CD4-positive, alpha-beta T cell treated with Interleukin-4 for 1 hour (primary cell): Measurements from ENCODE around the gene ERG.
A peak's percentile ranks its signal among the peaks of the same experiment; 100 is the strongest.

Source experiments
- DNase-seq, 2 donors: peaks; one replicate each; pipeline ENCODE4 v3.0.0-alpha.2; 2020 to 2022

ERG gene, protein sequence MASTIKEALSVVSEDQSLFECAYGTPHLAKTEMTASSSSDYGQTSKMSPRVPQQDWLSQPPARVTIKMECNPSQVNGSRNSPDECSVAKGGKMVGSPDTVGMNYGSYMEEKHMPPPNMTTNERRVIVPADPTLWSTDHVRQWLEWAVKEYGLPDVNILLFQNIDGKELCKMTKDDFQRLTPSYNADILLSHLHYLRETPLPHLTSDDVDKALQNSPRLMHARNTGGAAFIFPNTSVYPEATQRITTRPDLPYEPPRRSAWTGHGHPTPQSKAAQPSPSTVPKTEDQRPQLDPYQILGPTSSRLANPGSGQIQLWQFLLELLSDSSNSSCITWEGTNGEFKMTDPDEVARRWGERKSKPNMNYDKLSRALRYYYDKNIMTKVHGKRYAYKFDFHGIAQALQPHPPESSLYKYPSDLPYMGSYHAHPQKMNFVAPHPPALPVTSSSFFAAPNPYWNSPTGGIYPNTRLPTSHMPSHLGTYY

DNA sequence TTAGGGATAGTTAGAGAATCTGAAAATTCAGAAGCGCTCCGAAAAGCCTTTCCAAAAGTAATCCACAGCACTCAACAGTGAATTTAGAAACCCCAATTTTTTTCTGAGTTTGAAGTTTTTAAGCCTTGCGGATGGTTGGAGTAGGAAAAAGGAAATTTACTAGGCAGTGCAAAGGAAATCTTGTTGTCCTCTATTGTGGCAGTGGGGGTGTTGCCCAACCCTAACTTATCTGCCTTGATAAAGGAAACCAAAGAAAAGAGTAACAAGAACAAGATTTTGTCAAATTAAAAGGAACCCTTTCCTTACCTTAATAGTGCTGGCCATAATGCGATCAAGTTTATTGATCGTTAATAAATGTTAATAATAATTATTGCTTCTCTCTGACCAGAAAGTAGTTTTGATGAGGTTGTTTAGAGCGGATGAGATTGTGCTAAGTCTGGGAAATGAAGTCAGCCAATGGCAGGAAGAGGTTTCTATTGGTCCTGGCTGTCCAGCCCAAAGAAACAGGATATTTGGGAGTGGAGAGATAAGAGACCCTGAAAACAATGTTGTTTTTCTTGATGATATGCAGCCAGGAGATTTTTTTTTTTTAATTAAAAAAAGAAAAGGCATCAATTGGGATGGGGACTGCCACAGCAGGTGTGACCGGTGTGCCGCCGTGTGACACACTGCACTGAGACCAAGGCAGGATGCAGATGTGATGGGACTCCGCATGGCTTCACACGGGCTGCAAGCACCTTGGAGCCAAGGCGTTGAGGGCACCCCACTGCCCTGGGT lies at the start of gene ERG:
ERG (minus strand) TSS at position 421 of the 777 bp plus-strand sequence; CDS start at position 324, 97 bp downstream.
- no peak for DNase-seq

DNA sequence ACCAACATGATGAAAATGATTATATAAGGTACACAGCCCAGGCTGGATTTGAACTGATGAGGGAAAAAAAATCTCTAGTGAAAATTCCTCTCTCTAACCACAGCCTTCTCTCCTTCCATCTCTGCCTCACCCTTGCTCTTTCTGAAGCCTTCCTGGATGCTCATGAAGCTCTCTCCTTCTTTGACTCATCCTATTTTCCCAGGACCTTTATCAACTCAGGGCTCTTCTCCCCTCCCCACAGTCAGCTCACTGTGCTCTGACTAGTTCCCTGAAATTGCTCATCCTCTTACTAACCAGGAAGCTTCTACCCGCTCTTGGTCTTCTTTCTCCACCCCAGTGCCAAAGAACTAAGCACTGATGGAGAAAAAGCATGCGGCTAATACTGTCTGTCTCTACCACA lies 46.4 kb upstream of the ERG start:
- DNase-seq: no peak

DNA sequence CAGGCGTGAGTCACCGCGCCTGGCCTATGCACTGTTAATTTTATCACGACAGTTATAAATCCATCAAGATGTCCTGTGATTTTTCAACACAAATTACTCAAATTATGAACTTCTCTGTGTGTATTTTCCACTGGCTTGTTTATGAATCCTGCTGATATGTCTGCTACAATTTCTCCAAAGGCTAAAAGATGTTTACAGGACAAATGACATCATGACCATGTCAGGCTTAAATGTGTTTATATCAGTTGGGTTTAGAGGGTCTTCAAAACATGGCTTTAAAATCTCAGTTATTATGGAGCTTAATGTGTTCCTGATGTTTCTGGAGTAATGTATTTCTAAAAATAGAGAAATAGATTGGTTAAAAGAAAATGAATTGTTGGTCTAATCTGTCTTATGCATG lies 44.0 kb upstream of the ERG start:
- no peak for DNase-seq

DNA sequence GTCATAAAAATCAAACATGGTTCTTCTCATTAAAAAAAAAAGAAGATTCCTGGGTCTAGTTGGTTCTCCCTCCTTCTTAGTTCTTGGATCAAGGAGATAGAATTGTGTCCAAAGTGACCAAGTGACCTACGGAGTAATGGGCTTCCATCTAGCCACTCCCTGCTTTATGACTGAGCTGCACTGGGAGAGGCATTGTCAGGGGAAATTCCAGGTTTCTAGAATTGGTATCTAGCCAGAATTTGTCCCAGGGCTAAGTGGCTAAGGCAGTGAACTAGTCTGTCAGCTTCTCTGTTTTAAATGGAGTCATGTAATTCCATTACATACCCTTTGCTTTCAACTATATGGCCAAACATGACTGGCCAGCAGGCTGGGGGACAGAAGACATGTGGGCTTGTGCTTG lies 40.1 kb upstream of the ERG start:
- DNase-seq: no peak

DNA sequence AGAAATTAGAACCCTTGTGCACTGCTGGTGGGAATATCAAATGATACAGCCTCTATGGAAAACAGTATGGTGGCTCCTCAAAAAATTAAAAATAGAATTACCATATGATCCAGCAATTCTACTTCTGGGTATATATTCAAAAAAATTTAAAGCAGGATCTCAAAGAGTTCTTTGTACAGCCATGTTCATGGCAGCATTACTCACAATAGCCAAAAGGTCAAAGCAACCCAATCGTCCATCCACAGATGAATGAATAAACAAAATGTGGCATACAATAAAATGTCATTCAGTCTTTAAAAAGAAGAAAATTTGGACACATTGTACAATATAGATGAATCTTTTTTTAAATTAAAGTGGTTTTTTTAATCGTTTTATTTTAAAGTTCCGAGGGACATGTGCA lies 36.3 kb upstream of the ERG start:
- DNase-seq: no peak

DNA sequence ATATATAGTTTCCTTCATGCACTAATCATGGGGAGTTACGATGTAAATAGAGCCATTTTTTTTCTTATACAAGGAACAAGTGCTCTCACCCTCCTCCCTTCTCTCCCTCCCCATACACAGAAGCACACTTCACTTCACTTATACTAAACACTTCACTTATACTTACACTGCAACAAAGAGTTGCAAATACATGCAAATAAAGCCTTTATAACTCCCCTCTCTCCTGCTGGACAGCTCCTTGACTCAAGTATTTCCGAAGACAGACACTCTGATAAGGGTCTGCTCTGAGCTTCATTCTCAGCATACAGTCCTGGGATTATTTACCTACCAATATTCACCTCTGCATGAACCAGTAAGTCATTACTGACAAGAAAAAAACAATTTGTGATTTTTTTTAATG lies 35.6 kb upstream of the ERG start:
- no peak for DNase-seq

DNA sequence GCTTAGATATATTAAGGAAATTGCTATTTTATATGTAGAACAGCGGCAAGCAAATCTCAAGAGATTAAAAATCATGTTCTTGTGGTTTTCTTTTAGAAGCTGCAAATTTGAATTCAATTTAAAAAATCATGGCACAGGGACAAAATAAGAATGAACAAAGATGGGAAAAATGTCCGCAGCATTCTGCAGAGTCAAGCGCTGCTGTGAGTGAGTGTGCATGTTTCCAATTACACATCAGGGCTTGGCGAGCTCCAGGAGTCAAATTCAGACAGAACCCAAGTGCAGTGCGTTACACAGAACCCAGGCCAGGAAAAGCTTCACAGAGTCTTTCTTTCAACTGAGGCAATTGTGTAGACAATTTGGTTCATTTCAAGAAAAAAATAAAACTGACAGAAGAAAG lies 33.3 kb upstream of the ERG start:
- no peak for DNase-seq

DNA sequence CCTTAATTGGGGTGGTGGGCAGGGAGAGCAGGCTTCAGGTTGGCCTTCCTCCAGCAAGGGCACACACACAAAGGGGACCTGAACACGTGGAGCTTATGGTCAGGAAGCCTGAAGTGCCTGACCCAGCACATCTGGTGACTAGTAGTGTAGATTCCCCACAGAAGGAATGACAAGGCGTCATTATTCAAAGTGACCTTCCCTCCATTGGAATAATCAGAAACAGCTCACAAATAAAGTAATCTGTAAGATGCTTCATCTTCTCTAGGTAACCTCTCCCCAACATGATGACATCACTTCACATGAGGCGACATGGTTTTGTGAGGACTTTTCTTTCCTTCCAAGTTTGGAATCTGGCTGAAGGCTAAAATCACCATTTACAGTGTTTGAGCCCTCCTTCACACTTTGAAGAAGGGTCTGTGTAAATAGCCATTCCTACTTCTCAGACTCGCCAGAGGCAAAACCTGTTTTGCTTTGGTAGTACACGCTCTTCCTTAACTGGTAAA lies 32.8 kb upstream of the ERG start:
- no peak for DNase-seq

DNA sequence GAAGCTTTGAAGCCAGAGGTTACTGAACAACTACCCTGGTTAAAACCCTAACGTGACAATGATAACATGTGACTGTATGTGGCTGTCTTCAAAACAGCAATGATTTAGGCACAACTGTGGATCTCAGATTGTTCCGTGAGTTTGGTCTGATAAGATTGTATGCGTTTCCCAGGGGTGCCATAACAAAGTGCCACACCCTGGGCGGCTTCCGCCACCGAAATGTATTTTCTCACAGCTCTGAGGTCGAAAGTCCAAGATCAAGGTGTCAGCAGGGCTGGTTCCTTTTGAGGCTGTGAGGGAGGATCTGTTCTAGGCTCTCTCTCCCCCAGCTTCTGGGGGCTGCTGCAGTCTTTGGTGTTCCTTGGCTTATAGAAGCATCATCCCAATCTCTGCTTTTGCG lies 29.5 kb upstream of the ERG start:
- DNase-seq: no peak

DNA sequence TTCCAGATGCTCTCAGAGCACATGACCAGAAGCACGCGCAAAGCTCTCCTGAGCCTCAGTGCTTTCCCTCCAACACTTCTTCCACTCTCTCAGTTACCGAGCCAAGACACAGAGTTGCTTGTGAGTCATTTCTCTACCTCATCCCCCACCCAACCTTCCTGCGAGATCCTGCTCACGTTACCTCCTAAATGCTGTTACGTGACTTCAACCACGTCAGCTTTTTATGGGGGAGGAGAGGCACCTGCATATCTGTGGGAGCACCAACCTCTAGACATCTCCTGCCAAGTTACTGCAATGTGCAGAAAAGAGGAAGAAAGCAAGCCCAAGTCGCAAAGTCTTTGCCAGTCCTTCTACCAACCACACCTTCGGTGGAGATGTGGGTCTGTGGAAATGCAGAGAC lies 27.2 kb upstream of the ERG start:
- no peak for DNase-seq

DNA sequence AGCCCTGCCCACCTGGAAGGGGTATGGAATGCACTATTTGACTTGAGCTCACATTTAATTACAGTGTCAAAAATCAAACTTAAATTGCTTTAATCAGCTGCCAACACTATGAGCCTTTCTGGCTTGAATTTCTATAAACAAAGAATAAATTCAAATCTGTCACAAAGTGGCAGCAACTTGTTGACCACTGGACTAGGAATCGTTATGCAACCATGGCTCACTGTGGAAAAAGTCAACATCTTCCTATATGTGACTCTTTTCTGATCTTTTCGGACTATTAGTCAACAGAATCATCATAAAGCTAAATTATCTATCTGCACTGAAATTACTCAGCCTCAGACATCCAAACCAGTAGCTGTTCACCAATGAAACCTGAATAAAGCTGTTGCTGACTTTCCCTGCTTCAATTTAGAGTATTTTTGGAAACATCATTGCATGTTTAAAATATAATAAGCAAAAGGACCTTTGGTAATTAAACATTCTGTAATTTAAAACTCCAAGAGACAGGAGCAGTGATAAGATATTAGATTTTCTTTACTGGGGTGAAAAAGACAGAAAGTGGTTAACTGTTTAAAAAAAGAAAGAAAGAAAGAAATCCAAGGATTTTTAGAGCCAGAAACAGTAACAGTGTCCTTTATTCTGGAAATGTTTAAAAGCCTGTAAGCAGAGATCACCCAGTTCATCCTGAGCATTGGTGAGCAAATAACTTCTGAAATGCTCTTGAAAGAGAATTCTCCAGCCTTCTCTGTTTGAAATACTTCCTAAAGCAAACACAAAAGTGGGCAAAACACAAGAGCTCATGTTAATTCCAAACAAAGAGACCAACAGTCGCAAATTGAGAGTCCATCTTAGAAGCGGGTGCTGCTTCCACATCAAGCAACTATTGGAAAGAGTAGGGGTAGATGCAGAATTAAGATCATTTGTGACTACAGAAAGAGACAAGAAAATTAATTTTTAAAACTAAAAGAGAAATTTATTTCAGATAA lies 26.2 kb upstream of the ERG start:
- no peak for DNase-seq

DNA sequence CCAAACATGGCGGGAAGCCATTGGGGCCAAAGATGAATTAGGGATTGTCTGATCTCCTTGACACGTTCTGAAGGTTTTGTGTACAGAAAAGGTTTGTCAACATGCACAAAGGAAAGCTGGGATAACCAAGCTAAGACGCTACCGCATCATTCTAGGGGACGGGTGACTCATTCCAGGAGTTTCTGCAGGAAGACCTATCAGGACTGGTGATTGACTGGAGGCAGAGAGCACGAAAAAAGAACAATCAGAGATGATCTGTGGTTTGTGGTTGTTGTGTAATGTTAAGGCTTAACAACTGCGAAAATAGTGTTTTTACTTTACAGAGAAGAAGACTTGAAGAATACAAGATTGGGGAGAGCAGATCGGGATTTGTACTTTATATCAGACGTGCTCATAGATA lies 22.2 kb upstream of the ERG start:
- DNase-seq: no peak

DNA sequence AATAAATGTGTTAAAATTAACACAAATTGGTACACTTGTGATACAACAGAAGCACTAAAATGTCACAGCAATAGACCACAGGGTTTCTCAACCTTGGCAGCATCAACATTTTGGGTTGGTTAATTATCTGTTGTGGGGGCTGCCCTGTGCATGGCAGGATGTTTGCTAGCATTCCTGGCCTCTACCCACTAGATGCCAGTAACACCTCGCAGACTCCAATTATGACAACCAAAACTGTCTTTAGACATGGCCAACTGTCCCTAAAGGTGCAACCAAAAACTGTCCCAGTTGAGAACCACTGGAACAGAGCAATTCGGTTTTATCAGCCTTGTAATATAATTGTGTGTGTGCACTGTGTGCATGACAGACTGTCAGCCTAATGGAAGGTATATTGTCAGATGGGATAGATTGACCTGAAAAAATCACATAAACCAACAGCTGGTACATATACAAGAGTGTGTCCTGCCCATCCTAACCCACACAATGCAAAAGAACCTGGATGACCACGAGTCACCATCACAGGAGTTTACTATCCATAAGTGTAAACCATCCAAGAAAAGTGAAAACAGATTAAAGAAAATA lies 13.5 kb upstream of the ERG start:
- DNase-seq: no peak

DNA sequence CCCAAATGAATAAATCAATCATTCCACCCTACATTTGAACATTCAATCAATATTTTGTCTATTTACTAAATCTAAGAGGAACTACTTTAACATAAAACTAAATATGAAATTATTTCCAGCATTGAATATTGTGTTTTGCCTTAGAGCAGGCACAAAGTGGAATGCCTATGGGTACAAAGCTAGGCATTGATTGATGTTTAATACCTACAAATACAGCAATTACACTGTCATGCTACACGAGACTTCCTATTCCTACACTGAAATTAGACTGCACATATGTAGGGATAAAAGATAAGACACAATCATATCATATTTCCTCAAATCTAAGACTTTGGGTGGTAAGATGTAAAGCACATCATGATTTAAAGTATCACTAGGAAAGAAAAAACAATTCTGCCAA lies 12.9 kb upstream of the ERG start:
- no peak for DNase-seq

DNA sequence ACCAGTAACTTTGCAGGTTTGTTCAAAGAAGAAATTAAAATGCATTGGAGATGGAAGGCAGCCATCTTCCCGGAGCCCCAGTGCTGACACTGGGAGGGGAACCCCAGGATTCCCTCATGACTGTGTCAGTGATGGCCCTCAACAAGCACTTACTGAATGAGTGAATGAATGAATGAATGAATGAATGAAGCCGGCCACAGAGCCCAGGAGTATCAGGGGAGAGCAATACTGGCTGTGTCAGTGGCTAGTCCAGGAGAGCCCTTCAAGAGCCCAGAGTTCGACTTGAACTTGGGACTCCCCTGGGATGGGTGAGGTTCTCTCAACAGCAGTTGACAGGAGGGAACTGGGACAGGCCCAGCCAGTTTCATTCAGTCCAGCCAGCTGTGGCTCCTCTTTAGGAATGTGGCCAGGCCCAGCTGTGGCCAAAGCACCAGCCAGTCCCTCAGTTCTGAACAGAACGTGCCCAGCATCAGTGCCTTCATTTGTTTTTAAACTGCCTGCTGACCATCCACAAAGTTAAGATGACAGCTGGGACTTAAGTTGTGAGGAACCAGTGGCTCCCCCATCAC lies 9.2 kb upstream of the ERG start:
- DNase-seq: no peak

DNA sequence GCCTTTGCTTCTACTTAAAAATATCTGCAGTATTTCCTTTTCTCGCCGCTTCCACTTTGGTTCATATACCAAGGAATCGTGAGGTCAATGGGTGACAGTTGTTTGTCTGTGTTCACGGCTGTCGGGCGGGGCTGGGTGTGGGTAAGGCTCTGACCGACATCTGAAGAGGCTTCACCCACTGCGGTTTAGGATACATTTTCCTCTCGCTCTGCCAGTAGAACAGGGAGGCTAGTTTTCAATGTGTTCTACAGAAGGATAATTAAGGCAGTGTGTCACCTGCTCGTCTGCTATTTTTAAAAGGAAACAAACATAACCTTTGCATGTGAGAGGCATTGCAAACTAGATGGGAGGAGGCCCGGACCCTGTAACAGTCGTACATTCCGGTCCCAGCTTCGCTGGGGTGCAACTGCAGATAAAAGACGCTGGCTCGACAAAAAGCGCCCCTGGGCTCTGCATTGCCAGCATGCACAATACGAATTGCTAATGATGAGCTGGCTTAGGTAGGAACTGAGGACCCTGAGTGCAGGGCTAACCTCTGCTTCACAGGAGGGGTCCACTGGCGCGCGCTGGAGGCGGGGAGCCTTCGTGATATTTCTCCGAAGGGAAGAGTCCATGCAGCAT lies 8.5 kb upstream of the ERG start:
- DNase-seq: peak; percentile 3 to 60

DNA sequence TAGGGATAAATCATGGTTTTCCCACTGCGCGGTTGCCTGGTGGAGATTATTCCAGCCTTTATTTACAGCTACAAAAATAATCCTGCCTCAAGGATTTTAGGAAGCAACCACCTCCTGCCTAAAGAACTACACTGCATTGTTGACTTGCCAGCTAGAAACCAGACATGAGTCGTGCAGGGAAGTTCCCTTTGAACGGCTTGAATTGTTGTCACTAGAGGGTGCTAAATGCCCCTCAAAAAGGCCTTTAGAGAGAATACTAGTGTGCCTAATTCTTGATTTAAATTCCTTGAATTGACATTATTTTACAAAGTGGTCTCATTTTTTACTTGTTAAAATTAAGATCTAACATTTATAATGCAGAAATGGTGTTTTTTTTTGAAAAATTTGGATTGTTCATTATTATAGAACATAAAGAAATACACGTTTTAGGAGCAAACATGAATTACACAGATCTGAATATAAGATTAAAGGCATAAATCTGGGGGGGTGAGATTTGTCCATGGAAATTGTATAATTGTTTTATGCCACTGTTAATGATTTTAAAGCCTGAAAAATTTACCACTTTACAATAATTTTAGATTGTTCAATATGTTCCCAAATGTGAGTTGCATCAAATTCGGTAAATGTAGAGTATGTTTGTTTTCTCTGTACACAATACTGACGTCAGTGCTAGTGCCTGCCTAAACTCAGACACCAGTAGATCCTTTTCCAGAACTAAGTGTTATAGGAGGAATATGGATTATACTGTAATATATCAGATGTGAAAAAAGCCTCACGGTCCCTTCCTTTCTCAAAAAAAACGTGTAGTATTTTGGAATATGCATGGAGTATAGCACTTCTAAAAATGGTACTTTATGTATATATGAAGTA lies 7.6 kb upstream of the ERG start:
- DNase-seq: peak; percentile 17 to 35

DNA sequence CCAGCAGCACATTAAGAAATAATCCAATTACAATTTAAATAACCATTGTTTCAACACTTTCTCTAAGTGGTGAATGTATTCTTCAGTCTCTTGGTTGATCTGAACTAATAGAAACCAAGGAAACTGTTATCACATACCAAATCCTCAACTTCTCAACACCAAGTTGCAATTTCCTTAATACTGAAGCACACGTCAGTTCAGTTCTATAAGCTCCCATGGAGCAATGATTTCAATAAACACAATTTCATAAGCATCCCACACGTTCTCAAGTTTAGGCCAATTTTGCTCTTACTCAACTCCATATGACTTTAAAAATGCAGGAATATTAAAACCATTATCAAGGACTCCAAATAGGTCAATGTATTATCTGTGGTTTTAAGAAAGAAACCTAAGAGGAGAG lies 5.8 kb upstream of the ERG start:
- DNase-seq: no peak

DNA sequence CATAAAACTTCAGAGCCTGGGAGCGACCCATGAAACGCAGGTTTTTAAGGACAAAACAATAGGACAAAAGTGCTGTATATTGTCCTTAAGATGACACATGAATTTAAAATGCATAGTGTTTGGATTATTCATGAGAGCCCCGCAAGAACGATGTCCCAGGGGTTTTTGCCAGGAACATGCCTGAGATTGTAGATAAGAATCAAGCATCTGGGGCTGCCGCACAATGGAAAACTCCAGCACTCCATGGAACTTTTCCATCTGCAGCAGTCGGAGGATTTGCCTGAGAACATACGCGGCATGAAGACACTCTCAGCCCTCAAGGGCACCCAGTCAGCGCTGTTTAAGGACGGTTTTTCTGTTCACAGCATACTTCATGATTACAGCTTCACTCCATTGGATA lies 5.3 kb upstream of the ERG start:
- no peak for DNase-seq

DNA sequence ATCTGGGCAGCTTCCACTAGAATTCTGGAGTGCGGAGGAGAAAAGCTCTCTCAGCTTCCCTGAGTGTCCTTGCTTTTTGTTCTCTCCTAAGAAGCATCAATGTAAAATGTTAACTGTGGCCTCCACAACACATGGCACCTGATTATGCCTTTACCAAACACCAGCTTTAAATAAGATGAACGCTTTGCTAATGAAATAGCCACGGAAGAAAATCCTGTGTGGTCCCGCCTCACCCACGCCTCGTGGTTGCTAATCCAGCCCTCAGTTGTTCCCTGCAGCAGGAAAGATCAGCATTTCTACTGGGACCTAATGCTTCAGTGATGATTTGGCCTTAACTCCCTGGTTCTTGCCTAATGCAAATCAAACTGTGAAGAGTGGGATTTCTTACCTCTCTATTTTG lies 1.8 kb upstream of the ERG start:
- DNase-seq: no peak

DNA sequence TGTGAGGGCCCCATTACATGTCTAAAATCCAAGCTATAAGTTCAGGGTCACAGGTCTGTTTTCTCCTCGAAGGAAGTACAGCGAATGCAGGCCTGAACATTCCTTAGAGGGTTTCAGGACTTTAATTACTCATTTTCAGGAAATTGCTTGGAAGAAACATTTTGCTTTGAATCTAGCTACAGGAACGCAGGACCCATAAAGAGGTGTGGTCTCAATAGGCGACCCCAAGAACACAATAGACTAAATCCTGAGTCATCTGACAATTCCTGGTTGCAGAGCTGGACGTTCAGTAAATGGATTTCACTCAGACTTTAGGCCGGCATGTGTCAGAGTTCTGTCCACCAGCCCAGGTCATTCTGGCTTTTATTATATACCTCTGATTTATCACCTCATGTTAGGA lies 1.0 kb upstream of the ERG start:
- DNase-seq: no peak
